ENCODE measurements around the gene TCP1. TPM values are rescaled to one million over a fixed set of nuclear protein-coding genes. Genes with fewer than 3 reads are reported as not detected.
"Not testable (repeated sequence)": the region's sequence is repeated elsewhere in the genome, so short reads cannot be mapped to it uniquely, and the experiment has no call there.

Gene TCP1
- total and polyA plus RNA-seq, 10 donors: 74.3 to 136 (median 111) TPM

- peak overlapping the region in 1 of 8 donors; percentile 64 for H3K27ac ChIP-seq
- WGBS, 5 donors: 82 to 94% (median 92%) methylated on average over 7 of the region's 7 CpGs
- H3K27me3 ChIP-seq (replicated peaks in 1 of 7): no peaks in the 10 kb centered on the region
- peaks cover 11 to 98% (median 81%) of the 10 kb centered on the region in 6 donors for H3K4me1 ChIP-seq
- H3K4me3 ChIP-seq: no peak overlapping the region
- peaks cover 0 to 62% (median 20%) of the 10 kb centered on the region in 6 donors for H3K36me3 ChIP-seq
- intact Hi-C loops (cut with DNase I; ENCODE audit: low total_unique reads): loop anchor here (10.0 kb wide), 1 partner anchor 48 kb away; the partner anchor contains the start of gene TCP1
- DNase-seq: no peak
- H3K9me3 ChIP-seq: no peaks in the 10 kb centered on the region
- no peak for TF ChIP-seq POLR2A (IDR thresholded peaks at IDR 0.05)
- no peak for TF ChIP-seq CTCF (IDR thresholded peaks at IDR 0.05 in 8 of 11, conservative IDR thresholded peaks at IDR 0.05 in 3 of 11)
- no peak for TF ChIP-seq POLR2AphosphoS5 (IDR thresholded peaks at IDR 0.05)
These were observed 52.5 kb downstream of the TCP1 start for GRCh38 chr6:159736908-159737307.

DNA sequence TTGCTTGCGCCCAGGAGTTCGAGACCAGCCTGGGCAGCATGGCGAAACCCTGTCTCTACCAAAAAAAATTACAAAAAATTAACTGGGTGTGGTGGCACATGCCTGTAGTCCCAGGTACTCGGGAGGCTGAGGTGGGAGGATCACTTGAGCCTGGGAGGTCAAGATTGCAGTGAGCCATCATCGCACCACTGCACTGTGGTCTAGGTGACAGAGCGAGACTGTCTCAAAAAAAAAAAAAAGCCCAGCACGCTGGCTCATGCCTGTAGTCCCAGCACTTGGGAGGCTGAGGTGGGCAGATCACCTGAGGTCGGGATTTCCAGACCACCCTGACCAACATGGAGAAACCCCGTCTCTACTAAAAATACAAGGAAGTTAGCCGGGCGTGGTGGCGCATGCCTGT, 56.0 kb downstream of the TCP1 start:
- H3K27me3 ChIP-seq (replicated peaks in 1 of 7); DNase-seq; H3K4me3 ChIP-seq; H3K27ac ChIP-seq; H3K9me3 ChIP-seq: not testable (repeated sequence)
- 90 to 92% (median 91%) methylated on average over 12 of the region's 12 CpGs for WGBS, 5 donors
- intact Hi-C loops (cut with DNase I; ENCODE audit: low total_unique reads): loop anchor here (10.0 kb wide), 1 partner anchor 51 kb away; the partner anchor contains the start of gene TCP1
- Histone ChIP-seq H3K4me1 (peaks cover 30 to 100% (median 99%) of the 10 kb centered on the region in 6 donors), H3K36me3 (peaks cover 0 to 37% (median 2%) of the 10 kb centered on the region in 6 donors)

GRCh38 chr6:159732550-159732949, 56.9 kb downstream of the TCP1 start:
- H3K9me3 ChIP-seq; H3K27ac ChIP-seq; DNase-seq; H3K27me3 ChIP-seq (replicated peaks in 1 of 7); H3K4me3 ChIP-seq: not testable (repeated sequence)
- 87 to 96% (median 91%) methylated on average over 12 of the region's 12 CpGs for WGBS, 5 donors
- peak in 1 of 3 donors; percentile 16 for TF ChIP-seq POLR2AphosphoS5 (IDR thresholded peaks at IDR 0.05)
- H3K4me1 ChIP-seq: peaks cover 30 to 95% (median 92%) of the 10 kb centered on the region in 6 donors
- intact Hi-C loops (cut with DNase I; ENCODE audit: low total_unique reads): loop anchor here (10.0 kb wide), 1 partner anchor 52 kb away; the partner anchor contains the start of gene TCP1
- H3K36me3 ChIP-seq: peaks cover 0 to 29% (median 1%) of the 10 kb centered on the region in 6 donors

DNA sequence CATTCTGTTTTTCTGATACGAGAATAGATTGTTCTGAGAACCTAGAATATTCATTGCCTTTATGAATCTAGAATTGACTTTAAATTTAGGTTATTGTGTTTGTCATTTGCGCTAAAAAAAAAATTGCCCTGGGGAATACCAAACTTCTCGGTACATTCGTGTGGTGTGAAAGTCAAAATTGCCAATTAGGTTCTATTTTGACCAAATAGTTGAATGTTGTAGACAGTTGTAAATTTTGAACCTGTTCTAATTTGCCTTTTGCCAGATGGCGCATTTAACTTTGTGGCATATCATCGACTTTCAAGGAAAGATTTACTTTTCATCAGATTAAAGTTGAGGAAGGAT, 59.1 kb downstream of the TCP1 start:
- Histone ChIP-seq H3K4me1 (peaks cover 38 to 85% (median 80%) of the 10 kb centered on the region in 6 donors), H3K27me3 (replicated peaks in 1 of 7) (no peaks in the 10 kb centered on the region), H3K9me3 (no peaks in the 10 kb centered on the region), H3K36me3 (peaks cover 0 to 18% (median 0%) of the 10 kb centered on the region in 6 donors), H3K27ac (peak overlapping the region in 3 of 8 donors; percentile 2 to 100 (median 100)), H3K4me3 (peak overlapping the region in 2 of 8 donors; percentile 70 to 94)
- 68 to 75% (median 73%) methylated on average over 6 of the region's 6 CpGs for WGBS, 5 donors
- no peak for DNase-seq
- intact Hi-C loops (cut with DNase I; ENCODE audit: low total_unique reads): loop anchor here (10.0 kb wide), 1 partner anchor 54 kb away; the partner anchor contains the start of gene TCP1
- TF ChIP-seq POLR2A (IDR thresholded peaks at IDR 0.05) (no peak), CTCF (IDR thresholded peaks at IDR 0.05 in 8 of 11, conservative IDR thresholded peaks at IDR 0.05 in 3 of 11) (no peak), POLR2AphosphoS5 (IDR thresholded peaks at IDR 0.05) (no peak)

- no peaks in the 10 kb centered on the region for H3K9me3 ChIP-seq
- H3K36me3 ChIP-seq: peaks cover 0 to 18% (median 0%) of the 10 kb centered on the region in 6 donors
- H3K4me1 ChIP-seq: peaks cover 38 to 85% (median 80%) of the 10 kb centered on the region in 6 donors
- TF ChIP-seq POLR2AphosphoS5 (IDR thresholded peaks at IDR 0.05) (no peak), POLR2A (IDR thresholded peaks at IDR 0.05) (no peak), CTCF (IDR thresholded peaks at IDR 0.05 in 8 of 11, conservative IDR thresholded peaks at IDR 0.05 in 3 of 11) (no peak)
- WGBS, 5 donors: 24 to 33% (median 31%) methylated on average over 4 of the region's 4 CpGs
- no peak for DNase-seq
- peak overlapping the region in 7 of 8 donors; percentile 0 to 94 (median 70) for H3K4me3 ChIP-seq
- H3K27me3 ChIP-seq (replicated peaks in 1 of 7): no peaks in the 10 kb centered on the region
- peak overlapping the region in 6 of 8 donors; percentile 2 to 100 (median 100) for H3K27ac ChIP-seq
- intact Hi-C loops (cut with DNase I; ENCODE audit: low total_unique reads): loop anchor here (5.0 to 10.0 kb wide), 3 partner anchors 33 to 55 kb away; partner anchors contain the start of genes ACAT2, SOD2 and TCP1
These were observed 59.6 kb downstream of the TCP1 start for GRCh38 chr6:159729598-159730331.
